ENCODE results near the gene STMP1.
"Not testable (repeated sequence)": the region's sequence is repeated elsewhere in the genome, so short reads cannot be mapped to it uniquely, and the experiment has no call there.

The STMP1 gene

GRCh38 chr7:135634191-135634878 lies 28.0 kb upstream of the STMP1 start:
- no peak for TF ChIP-seq EZH2 (IDR thresholded peaks at IDR 0.05; ENCODE audit: borderline replicate concordance, low read depth, low read length, severe bottlenecking)
- TF ChIP-seq CTCF (IDR thresholded peaks at IDR 0.05; ENCODE audit: borderline replicate concordance, extremely low read depth, low read length, poor library complexity, severe bottlenecking), result no peak
- Histone ChIP-seq H3K4me1 (ENCODE audit: insufficient read depth, low read length) (no peaks in the 10 kb centered on the region), H3K4me3 (ENCODE audit: low read depth in 1 of 2, low read length in 2 of 2) (no peak overlapping the region), H3K79me2 (ENCODE audit: insufficient read depth, low read length) (no peaks in the 10 kb centered on the region), H3K27me3 (ENCODE audit: insufficient read depth, low read length, poor library complexity) (no peaks in the 10 kb centered on the region), H3K9me3 (ENCODE audit: insufficient read depth, low read length, severe bottlenecking) (no peaks in the 10 kb centered on the region), H3K27ac (ENCODE audit: low read length) (no peak overlapping the region), H3K36me3 (ENCODE audit: insufficient read depth, low read length) (peaks cover 92% of the 10 kb centered on the region), H4K20me1 (ENCODE audit: insufficient read depth, low read length) (no peaks in the 10 kb centered on the region; the same call in 1 of the 2 replicates), H3K9ac (ENCODE audit: low read depth, low read length) (no peak overlapping the region), H2AFZ (ENCODE audit: low read depth, low read length) (no peak overlapping the region), H3K4me2 (ENCODE audit: insufficient read depth, low read length) (no peak overlapping the region)
- ATAC-seq (ENCODE audit: insufficient read depth, low read depth), result no peak
- DNase-seq, result no peak

- H3K9ac ChIP-seq (ENCODE audit: low read depth, low read length); H3K9me3 ChIP-seq (ENCODE audit: insufficient read depth, low read length, severe bottlenecking); H3K4me1 ChIP-seq (ENCODE audit: insufficient read depth, low read length); ATAC-seq (ENCODE audit: insufficient read depth, low read depth); H4K20me1 ChIP-seq (ENCODE audit: insufficient read depth, low read length); DNase-seq; H3K4me2 ChIP-seq (ENCODE audit: insufficient read depth, low read length); H3K79me2 ChIP-seq (ENCODE audit: insufficient read depth, low read length); H3K4me3 ChIP-seq (ENCODE audit: low read depth in 1 of 2, low read length in 2 of 2); H2AFZ ChIP-seq (ENCODE audit: low read depth, low read length); H3K27me3 ChIP-seq (ENCODE audit: insufficient read depth, low read length, poor library complexity); H3K27ac ChIP-seq (ENCODE audit: low read length): not testable (repeated sequence)
- peaks cover 99% of the 10 kb centered on the region for H3K36me3 ChIP-seq (ENCODE audit: insufficient read depth, low read length)
Observed at GRCh38 chr7:135639690-135640089, 22.6 kb upstream of the STMP1 start.

- Histone ChIP-seq H3K9me3 (ENCODE audit: insufficient read depth, low read length, severe bottlenecking) (no peaks in the 10 kb centered on the region), H3K27me3 (ENCODE audit: insufficient read depth, low read length, poor library complexity) (no peaks in the 10 kb centered on the region), H2AFZ (ENCODE audit: low read depth, low read length) (no peak overlapping the region), H3K4me1 (ENCODE audit: insufficient read depth, low read length) (no peaks in the 10 kb centered on the region), H3K27ac (ENCODE audit: low read length) (no peak overlapping the region), H3K9ac (ENCODE audit: low read depth, low read length) (no peak overlapping the region), H3K79me2 (ENCODE audit: insufficient read depth, low read length) (no peaks in the 10 kb centered on the region), H3K4me3 (ENCODE audit: low read depth in 1 of 2, low read length in 2 of 2) (no peak overlapping the region), H3K36me3 (ENCODE audit: insufficient read depth, low read length) (peaks cover 96% of the 10 kb centered on the region), H4K20me1 (ENCODE audit: insufficient read depth, low read length) (no peaks in the 10 kb centered on the region; the same call in 1 of the 2 replicates), H3K4me2 (ENCODE audit: insufficient read depth, low read length) (no peak overlapping the region)
- no peak for DNase-seq
- TF ChIP-seq CTCF (IDR thresholded peaks at IDR 0.05; ENCODE audit: borderline replicate concordance, extremely low read depth, low read length, poor library complexity, severe bottlenecking) (no peak), EZH2 (IDR thresholded peaks at IDR 0.05; ENCODE audit: borderline replicate concordance, low read depth, low read length, severe bottlenecking) (no peak)
- no peak for ATAC-seq (ENCODE audit: insufficient read depth, low read depth)
Observed at GRCh38 chr7:135644154-135644553, 18.2 kb upstream of the STMP1 start.

DNA sequence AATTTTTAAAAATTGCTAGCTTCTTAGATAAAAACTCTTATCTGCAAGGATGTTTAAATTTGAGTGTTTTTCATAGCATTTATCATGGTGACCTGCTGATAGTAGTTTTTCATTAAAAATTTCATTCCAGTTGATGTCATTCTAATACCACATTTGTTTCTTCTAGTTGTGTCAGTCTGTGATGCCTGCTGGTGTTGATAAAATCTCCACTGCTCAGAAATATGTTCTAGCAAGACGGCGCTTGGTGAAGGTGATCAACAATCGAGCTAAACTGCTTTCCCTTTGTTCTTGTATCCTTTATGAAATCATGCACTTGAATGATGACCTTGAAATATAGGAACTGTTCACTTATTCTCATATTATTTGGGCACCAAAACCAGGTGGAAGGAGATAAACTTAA lies 17.6 kb upstream of the STMP1 start:
- Histone ChIP-seq H3K27ac (ENCODE audit: low read length) (no peak overlapping the region), H3K36me3 (ENCODE audit: insufficient read depth, low read length) (peaks cover 96% of the 10 kb centered on the region), H3K9me3 (ENCODE audit: insufficient read depth, low read length, severe bottlenecking) (no peaks in the 10 kb centered on the region), H3K27me3 (ENCODE audit: insufficient read depth, low read length, poor library complexity) (no peaks in the 10 kb centered on the region), H3K4me1 (ENCODE audit: insufficient read depth, low read length) (no peaks in the 10 kb centered on the region), H3K4me3 (ENCODE audit: low read depth in 1 of 2, low read length in 2 of 2) (no peak overlapping the region), H3K9ac (ENCODE audit: low read depth, low read length) (no peak overlapping the region), H2AFZ (ENCODE audit: low read depth, low read length) (no peak overlapping the region), H3K79me2 (ENCODE audit: insufficient read depth, low read length) (no peaks in the 10 kb centered on the region), H4K20me1 (ENCODE audit: insufficient read depth, low read length) (no peaks in the 10 kb centered on the region; the same call in 1 of the 2 replicates), H3K4me2 (ENCODE audit: insufficient read depth, low read length) (no peak overlapping the region)
- ATAC-seq (ENCODE audit: insufficient read depth, low read depth) (no peak), DNase-seq (no peak)
- TF ChIP-seq CTCF (IDR thresholded peaks at IDR 0.05; ENCODE audit: borderline replicate concordance, extremely low read depth, low read length, poor library complexity, severe bottlenecking) (no peak), EZH2 (IDR thresholded peaks at IDR 0.05; ENCODE audit: borderline replicate concordance, low read depth, low read length, severe bottlenecking) (no peak)

All from DND-41 (cell line).